Osteoblast (primary cell): ENCODE data around the gene ADK. TPM values are rescaled to one million over a fixed set of nuclear protein-coding genes. Genes with fewer than 3 reads are reported as not detected.
"Not testable (repeated sequence)": the region's sequence is repeated elsewhere in the genome, so short reads cannot be mapped to it uniquely, and the experiment has no call there.

Source experiments
- DNase-seq: peaks from one replicate; pipeline ENCODE4 v3.0.0; 2011; ENCODE audit warnings: low spot score, mixed read lengths; ENCODE audit not compliant: insufficient read length; ENCODE audit errors: missing footprints
- H2AFZ ChIP-seq: 2 replicates; pipeline ENCODE4 v1.6.0; 2011; ENCODE audit warnings: mild to moderate bottlenecking, low read length
- H3K27ac ChIP-seq: 2 replicates; pipeline ENCODE4 v1.5.1; 2011; ENCODE audit warnings: mild to moderate bottlenecking, low read depth, low read length, moderate library complexity
- H3K27me3 ChIP-seq: 2 replicates; pipeline ENCODE4 v1.6.0; 2012; ENCODE audit warnings: mild to moderate bottlenecking, control low read depth, inconsistent platforms, low read length, moderate library complexity; ENCODE audit not compliant: insufficient read depth
- H3K36me3 ChIP-seq: 2 replicates; pipeline ENCODE4 v1.5.1; 2011; ENCODE audit warnings: mild to moderate bottlenecking, low read length, control low read depth, moderate library complexity; ENCODE audit not compliant: insufficient read depth
- H3K4me1 ChIP-seq: 2 replicates; pipeline ENCODE4 v1.5.1; 2011; ENCODE audit warnings: mild to moderate bottlenecking, low read length, control low read depth, moderate library complexity; ENCODE audit not compliant: insufficient read depth
- H3K4me2 ChIP-seq: 2 replicates; pipeline ENCODE4 v1.6.0; 2011; ENCODE audit warnings: mild to moderate bottlenecking, low read length; ENCODE audit not compliant: insufficient read depth
- H3K4me3 ChIP-seq: fragments of 200-600 bp; sonication (generic); 3 replicates; pipeline ENCODE4 v1.5.1; 2012; ENCODE audit warnings: mild to moderate bottlenecking, low read length, inconsistent platforms; ENCODE audit not compliant: insufficient read depth
- H3K79me2 ChIP-seq: 2 replicates; pipeline ENCODE4 v1.6.0; 2012; ENCODE audit warnings: mild to moderate bottlenecking, low read length, control low read depth, inconsistent platforms; ENCODE audit not compliant: insufficient read depth
- H3K9me3 ChIP-seq: 2 replicates; pipeline ENCODE4 v1.5.1; 2011; ENCODE audit warnings: low read depth, low read length, control low read depth
- H4K20me1 ChIP-seq: 2 replicates; pipeline ENCODE4 v1.6.0; 2012; ENCODE audit warnings: mild to moderate bottlenecking, low read length, control low read depth; ENCODE audit not compliant: insufficient read depth
- total RNA-seq: library from RNA; depleted of rRNA; stranded (reverse); fragments of >200 nt; gene quantifications from 2 replicates; pipeline ENCODE4 v1.2.3, GENCODE V29; 2012
- TF ChIP-seq, protein P1 (sequence below): IDR thresholded peaks from 2 replicates; pipeline ENCODE4 v1.5.1; 2011; ENCODE audit warnings: mild to moderate bottlenecking, low read depth, low read length, moderate library complexity; ENCODE audit errors: extremely low read depth

Gene ADK
- total RNA-seq, 1 donor, result 34.0 TPM

DNA sequence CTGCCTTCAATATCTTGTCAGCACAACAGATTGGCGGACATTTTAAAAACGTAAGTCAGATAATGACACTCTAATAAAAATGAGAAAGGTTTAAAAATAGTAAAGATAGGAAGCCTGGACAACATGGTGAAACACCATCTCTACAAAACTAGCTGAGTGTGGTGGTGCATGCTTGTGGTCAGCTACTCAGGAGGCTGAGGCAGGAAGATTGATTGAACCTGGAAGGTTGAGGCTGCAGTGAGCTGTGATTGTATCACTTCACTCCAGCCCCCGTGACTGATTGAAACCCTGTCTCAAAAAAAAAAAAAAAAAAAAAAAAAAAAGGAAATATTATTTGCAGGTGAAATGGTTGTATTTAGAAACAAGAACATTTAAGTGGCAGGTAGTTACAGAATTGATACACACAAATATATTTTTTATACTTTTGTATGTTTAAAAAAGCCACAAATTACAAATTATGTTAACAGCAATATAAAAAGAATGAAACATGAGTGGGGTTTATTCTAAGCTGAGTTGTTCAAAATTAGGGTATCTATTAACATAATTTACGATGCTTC, 141.9 kb downstream of the ADK start:
- no peak for DNase-seq
- TF ChIP-seq, protein P1, sequence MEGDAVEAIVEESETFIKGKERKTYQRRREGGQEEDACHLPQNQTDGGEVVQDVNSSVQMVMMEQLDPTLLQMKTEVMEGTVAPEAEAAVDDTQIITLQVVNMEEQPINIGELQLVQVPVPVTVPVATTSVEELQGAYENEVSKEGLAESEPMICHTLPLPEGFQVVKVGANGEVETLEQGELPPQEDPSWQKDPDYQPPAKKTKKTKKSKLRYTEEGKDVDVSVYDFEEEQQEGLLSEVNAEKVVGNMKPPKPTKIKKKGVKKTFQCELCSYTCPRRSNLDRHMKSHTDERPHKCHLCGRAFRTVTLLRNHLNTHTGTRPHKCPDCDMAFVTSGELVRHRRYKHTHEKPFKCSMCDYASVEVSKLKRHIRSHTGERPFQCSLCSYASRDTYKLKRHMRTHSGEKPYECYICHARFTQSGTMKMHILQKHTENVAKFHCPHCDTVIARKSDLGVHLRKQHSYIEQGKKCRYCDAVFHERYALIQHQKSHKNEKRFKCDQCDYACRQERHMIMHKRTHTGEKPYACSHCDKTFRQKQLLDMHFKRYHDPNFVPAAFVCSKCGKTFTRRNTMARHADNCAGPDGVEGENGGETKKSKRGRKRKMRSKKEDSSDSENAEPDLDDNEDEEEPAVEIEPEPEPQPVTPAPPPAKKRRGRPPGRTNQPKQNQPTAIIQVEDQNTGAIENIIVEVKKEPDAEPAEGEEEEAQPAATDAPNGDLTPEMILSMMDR, result no peak
- H3K4me3 ChIP-seq, result no peak overlapping the region
- H2AFZ ChIP-seq, result no peak overlapping the region
- H3K27ac ChIP-seq, result peak overlapping the region; percentile 88
- no peaks in the 10 kb centered on the region for H3K9me3 ChIP-seq
- peaks cover 16% of the 10 kb centered on the region for H3K79me2 ChIP-seq
- no peaks in the 10 kb centered on the region for H4K20me1 ChIP-seq
- H3K36me3 ChIP-seq, result no peaks in the 10 kb centered on the region
- peaks cover 41% of the 10 kb centered on the region for H3K4me1 ChIP-seq
- H3K27me3 ChIP-seq, result no peaks in the 10 kb centered on the region
- H3K4me2 ChIP-seq, result peak overlapping the region; percentile 17

- H3K4me2 ChIP-seq, result peak overlapping the region; percentile 68
- peak; percentile 41 for DNase-seq
- H3K27me3 ChIP-seq, result no peaks in the 10 kb centered on the region
- peaks cover 41% of the 10 kb centered on the region for H3K4me1 ChIP-seq
- peaks cover 16% of the 10 kb centered on the region for H3K79me2 ChIP-seq
- H3K4me3 ChIP-seq, result no peak overlapping the region
- H2AFZ ChIP-seq, result no peak overlapping the region
- H3K9me3 ChIP-seq, result no peaks in the 10 kb centered on the region
- TF ChIP-seq, protein P1, result no peak
- H3K36me3 ChIP-seq, result no peaks in the 10 kb centered on the region
- no peaks in the 10 kb centered on the region for H4K20me1 ChIP-seq
- H3K27ac ChIP-seq, result peak overlapping the region; percentile 88
These were observed 142.8 kb downstream of the ADK start for GRCh38 chr10:74293686-74294371.

- H3K4me1 ChIP-seq, result peaks cover 18% of the 10 kb centered on the region
- no peak overlapping the region for H3K4me3 ChIP-seq
- no peak for DNase-seq
- H3K9me3 ChIP-seq, result no peaks in the 10 kb centered on the region
- no peaks in the 10 kb centered on the region for H4K20me1 ChIP-seq
- H3K4me2 ChIP-seq, result no peak overlapping the region
- H3K27ac ChIP-seq, result no peak overlapping the region
- no peaks in the 10 kb centered on the region for H3K27me3 ChIP-seq
- H2AFZ ChIP-seq, result no peak overlapping the region
- H3K79me2 ChIP-seq, result peaks cover 18% of the 10 kb centered on the region
- no peaks in the 10 kb centered on the region for H3K36me3 ChIP-seq
- TF ChIP-seq, protein P1, result no peak
These were observed 146.5 kb downstream of the ADK start for GRCh38 chr10:74297389-74298080.

DNA sequence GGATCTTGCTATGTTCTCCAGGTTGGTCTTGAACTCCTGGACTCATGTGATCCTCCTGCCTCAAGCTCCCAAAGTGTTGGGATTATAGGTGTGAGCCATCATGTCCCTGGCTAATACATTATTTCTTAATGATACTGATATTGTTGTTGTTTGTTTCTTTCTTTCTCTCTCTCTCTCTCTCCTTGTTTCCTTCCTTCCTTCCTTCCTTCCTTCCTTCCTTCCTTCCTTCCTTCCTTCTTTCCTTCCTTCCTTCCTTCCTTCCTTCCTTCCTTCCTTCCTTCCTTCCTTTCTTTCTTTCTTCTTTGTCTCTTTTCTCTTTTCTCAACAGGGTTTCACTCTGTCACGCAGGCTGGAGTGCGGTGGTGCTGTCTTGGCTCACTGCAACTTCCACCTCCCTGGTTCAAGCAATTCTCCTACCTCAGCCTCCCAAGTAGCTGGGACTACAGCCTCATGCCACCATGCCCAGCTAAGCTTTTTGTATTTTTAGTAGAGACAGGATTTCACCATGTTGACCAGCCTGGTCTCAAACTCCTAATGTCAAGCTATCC, 149.1 kb downstream of the ADK start:
- not testable (repeated sequence) for H3K36me3 ChIP-seq, DNase-seq, H3K4me3 ChIP-seq, H3K4me2 ChIP-seq, H3K27ac ChIP-seq, H3K4me1 ChIP-seq, H3K27me3 ChIP-seq, H3K9me3 ChIP-seq, H2AFZ ChIP-seq, H4K20me1 ChIP-seq
- peaks cover 15% of the 10 kb centered on the region for H3K79me2 ChIP-seq
